NB4 (cell line): ENCODE measurements around the gene IL22RA2.

Source experiments
- DNase-seq: peaks from one replicate; pipeline ENCODE4 v3.0.0; 2010; ENCODE audit warnings: low read depth
- H3K4me3 ChIP-seq: one replicate; pipeline ENCODE4 v1.5.1; 2011; ENCODE audit warnings: mild to moderate bottlenecking, low read depth, low read length, moderate library complexity
- CTCF ChIP-seq: IDR thresholded peaks from one replicate; pipeline ENCODE4 v1.5.1; 2012; ENCODE audit warnings: low read depth, low read length
- MAX ChIP-seq: IDR thresholded peaks from 2 replicates; pipeline ENCODE4 v1.6.1; 2011; ENCODE audit warnings: low read depth, low read length
- MYC ChIP-seq: IDR thresholded peaks from 2 replicates; pipeline ENCODE4 v1.6.1; 2011; ENCODE audit warnings: low read depth, low read length
- POLR2A ChIP-seq: IDR thresholded peaks from 2 replicates; pipeline ENCODE4 v1.6.1; 2011; ENCODE audit warnings: mild to moderate bottlenecking; ENCODE audit not compliant: insufficient read length; ENCODE audit errors: extremely low read depth

Gene IL22RA2

GRCh38 chr6:137162692-137163306 lies 10.6 kb downstream of the IL22RA2 start:
- TF ChIP-seq MYC (no peak), MAX (no peak), POLR2A (no peak), CTCF (no peak)
- no peak overlapping the region for H3K4me3 ChIP-seq
- no peak for DNase-seq

- no peak for DNase-seq
- TF ChIP-seq MAX (no peak), CTCF (no peak), POLR2A (no peak), MYC (no peak)
Observed at GRCh38 chr6:137161949-137162348, 11.5 kb downstream of the IL22RA2 start.

GRCh38 chr6:137160763-137161162 lies 12.7 kb downstream of the IL22RA2 start:
- TF ChIP-seq CTCF (no peak), POLR2A (no peak), MAX (no peak), MYC (no peak)
- no peak overlapping the region for H3K4me3 ChIP-seq
- no peak for DNase-seq

More at GRCh38 chr6:137161949-137162348, 11.5 kb downstream of the IL22RA2 start:
- no peak overlapping the region for H3K4me3 ChIP-seq

GRCh38 chr6:137159912-137160311 lies 13.5 kb downstream of the IL22RA2 start:
- DNase-seq: no peak
- no peak for TF ChIP-seq MAX
- TF ChIP-seq CTCF: no peak
- TF ChIP-seq POLR2A: no peak
- no peak for TF ChIP-seq MYC

GRCh38 chr6:137157601-137158000 lies 15.8 kb downstream of the IL22RA2 start:
- H3K4me3 ChIP-seq: no peak overlapping the region
- TF ChIP-seq CTCF: no peak
- TF ChIP-seq MAX: no peak
- TF ChIP-seq POLR2A: no peak
- TF ChIP-seq MYC: no peak
- DNase-seq: no peak

More at GRCh38 chr6:137159912-137160311, 13.5 kb downstream of the IL22RA2 start:
- H3K4me3 ChIP-seq: no peak overlapping the region

- TF ChIP-seq MYC: no peak
- TF ChIP-seq POLR2A: no peak
- no peak for TF ChIP-seq MAX
- no peak for TF ChIP-seq CTCF
- no peak overlapping the region for H3K4me3 ChIP-seq
- DNase-seq: no peak
Observed at GRCh38 chr6:137156650-137157049, 16.8 kb downstream of the IL22RA2 start.
